GM12875 (cell line): ENCODE results near the gene SHISA5.

Experiments
- H3K4me3 ChIP-seq: one replicate; pipeline ENCODE4 v1.5.1; 2011; ENCODE audit warnings: low read depth, low read length, control low read depth
- CTCF ChIP-seq: IDR thresholded peaks from 2 replicates; pipeline ENCODE4 v1.5.1; 2011; ENCODE audit warnings: low read depth, mild to moderate bottlenecking, control low read depth, inconsistent platforms, low read length, moderate library complexity, borderline replicate concordance; ENCODE audit not compliant: insufficient read depth

SHISA5 gene

GRCh38 chr3:48432411-48433371, 71.3 kb downstream of the SHISA5 start:
- no peak overlapping the region for H3K4me3 ChIP-seq
- no peak; the same call in 1 of the 2 replicates for TF ChIP-seq CTCF

GRCh38 chr3:48431224-48432029, 72.5 kb downstream of the SHISA5 start:
- TF ChIP-seq CTCF = no peak
- no peak overlapping the region for H3K4me3 ChIP-seq

GRCh38 chr3:48430708-48431101, 73.3 kb downstream of the SHISA5 start:
- TF ChIP-seq CTCF = no peak
- no peak overlapping the region for H3K4me3 ChIP-seq

GRCh38 chr3:48429960-48430707, 73.8 kb downstream of the SHISA5 start, which contains the start of gene PLXNB1:
Gene PLXNB1 (minus strand): TSS chr3:48430086. CDS start chr3:48424611, 5,475 bp downstream.
- H3K4me3 ChIP-seq = peak within 1 kb of the TSS; percentile 75
- no peak for TF ChIP-seq CTCF

GRCh38 chr3:48429317-48429959, 74.5 kb downstream of the SHISA5 start:
- peak overlapping the region; percentile 75 for H3K4me3 ChIP-seq
- TF ChIP-seq CTCF = no peak

GRCh38 chr3:48428572-48429316, 75.2 kb downstream of the SHISA5 start:
- peak overlapping the region; percentile 75 for H3K4me3 ChIP-seq
- no peak for TF ChIP-seq CTCF
